Measurements from ENCODE around the gene SMYD2.

DNA sequence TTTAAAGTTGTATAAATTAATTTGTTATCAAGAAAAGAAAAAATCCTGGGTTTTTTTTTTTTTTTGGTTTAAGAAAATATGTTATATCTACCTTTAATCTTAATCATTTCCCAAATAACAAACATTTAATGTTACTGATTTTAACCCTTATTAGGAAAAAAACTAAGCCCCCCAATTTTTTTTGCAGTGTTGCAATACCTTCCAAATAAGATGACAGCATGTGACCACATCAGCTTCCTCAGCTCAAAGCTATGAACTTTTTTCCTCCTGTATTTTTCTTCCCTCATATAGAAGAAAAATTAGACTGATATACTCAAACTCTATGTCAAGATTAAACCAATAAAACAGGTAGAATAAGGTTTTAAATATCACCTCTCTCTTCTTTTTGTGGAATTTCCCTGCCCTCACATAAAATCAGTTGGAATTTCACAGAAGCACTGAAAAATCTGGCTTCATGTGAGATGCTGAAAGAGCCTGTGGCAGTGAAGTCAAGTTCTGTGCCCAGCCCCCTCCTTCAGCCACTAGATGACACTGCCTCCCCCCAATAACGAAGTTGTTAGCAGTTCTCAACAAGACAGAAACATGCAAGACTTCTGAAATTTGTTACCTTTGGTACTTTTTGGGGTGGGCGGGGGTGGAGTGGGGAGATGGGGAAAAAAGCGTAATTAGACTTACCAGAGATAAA, 9.6 kb upstream of the SMYD2 start:
- no peak for TF ChIP-seq CTCF (IDR thresholded peaks at IDR 0.05)
- no peak for TF ChIP-seq POLR2A (IDR thresholded peaks at IDR 0.05)

All from body of pancreas (tissue), 4 donors.